OCI-LY7 (cell line): ENCODE results near the gene SLC26A9.

ENCODE experiments used
- CTCF ChIP-seq: fragments of 200-600 bp; sonication (generic); conservative IDR thresholded peaks from 2 replicates; pipeline ENCODE4 v1.5.1; 2014; ENCODE audit warnings: mild to moderate bottlenecking, antibody characterized with exemption, low read length, moderate library complexity, mixed read lengths
- EZH2phosphoT487 ChIP-seq: fragments of 200-600 bp; sonication (generic); IDR thresholded peaks from 2 replicates; pipeline ENCODE4 v1.6.1; 2018; ENCODE audit warnings: low read depth, borderline replicate concordance, mild to moderate bottlenecking, mixed run types, antibody characterized with exemption, low read length, moderate library complexity, mixed read lengths

GRCh38 chr1:205915354-205915990 is 27.8 kb downstream of the SLC26A9 start:
- TF ChIP-seq CTCF = no peak
- TF ChIP-seq EZH2phosphoT487 = no peak
